BE2C (cell line): ENCODE data around the gene NT5DC1.

Experiments
- DNase-seq: peaks from one replicate; pipeline ENCODE4 v3.0.0-alpha.2; 2020
- H3K27me3 ChIP-seq: fragments of 250-450 bp; sonication (Bioruptor Pico); 2 replicates; pipeline ENCODE4 v1.5.1; 2020; ENCODE audit warnings: mild to moderate bottlenecking
- H3K36me3 ChIP-seq: fragments of 250-450 bp; sonication (Bioruptor Pico); 2 replicates; pipeline ENCODE4 v1.5.1; 2020; ENCODE audit warnings: mild to moderate bottlenecking
- H3K4me1 ChIP-seq: fragments of 250-450 bp; sonication (Bioruptor Pico); 2 replicates; pipeline ENCODE4 v1.5.1; 2020
- H3K4me3 ChIP-seq: 2 replicates; pipeline ENCODE4 v1.5.1; 2011; ENCODE audit warnings: low read depth, low read length
- H3K9me3 ChIP-seq: fragments of 250-450 bp; sonication (Bioruptor Pico); 2 replicates; pipeline ENCODE4 v1.5.1; 2020
- CTCF ChIP-seq: IDR thresholded peaks from 2 replicates; pipeline ENCODE4 v1.5.1; 2012; ENCODE audit warnings: mild to moderate bottlenecking, low read depth, low read length

The NT5DC1 gene

DNA sequence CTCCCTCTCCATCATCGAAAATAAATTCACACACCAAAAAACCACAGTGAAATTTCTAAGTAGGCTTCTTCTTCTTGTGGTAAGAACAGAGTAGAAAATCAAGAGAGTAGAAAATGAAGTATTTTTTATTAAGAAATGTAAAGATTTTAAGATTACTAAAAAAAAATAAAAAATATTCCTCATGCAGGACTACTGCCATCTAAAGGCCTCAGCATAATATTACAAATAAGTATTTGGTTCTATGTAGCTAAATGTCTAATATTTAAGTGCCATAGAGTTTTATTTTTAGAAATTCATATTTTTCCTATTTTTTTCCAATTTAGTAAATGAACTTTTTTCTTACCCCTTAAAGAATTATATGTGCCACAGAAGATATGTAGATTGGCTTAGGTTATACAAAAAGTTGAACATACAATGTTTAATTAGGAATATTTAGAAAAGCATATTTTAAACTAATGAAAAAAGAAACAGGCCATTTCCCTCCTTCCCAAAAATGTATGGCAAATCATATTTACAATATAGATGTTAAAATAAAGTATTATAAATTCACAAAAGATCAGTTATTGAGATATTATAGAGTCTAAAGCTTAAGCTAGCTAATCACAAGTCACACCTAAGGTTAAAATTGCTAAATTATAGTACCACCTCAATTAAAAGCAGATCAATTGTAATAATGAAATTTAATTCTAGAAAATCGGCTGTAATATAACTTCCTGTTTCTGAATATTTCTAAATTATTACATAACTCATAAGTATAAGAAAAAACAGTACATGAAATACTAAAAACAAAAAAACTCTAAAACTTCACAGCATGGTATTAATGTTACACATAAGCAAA lies 3.5 kb upstream of the NT5DC1 start:
- Histone ChIP-seq H3K9me3 (no peaks in the 10 kb centered on the region), H3K4me3 (no peak overlapping the region), H3K4me1 (no peaks in the 10 kb centered on the region), H3K27me3 (no peaks in the 10 kb centered on the region), H3K36me3 (no peaks in the 10 kb centered on the region)
- peak; percentile 33 for TF ChIP-seq CTCF
- no peak for DNase-seq

GRCh38 chr6:116099036-116099435 lies 1.6 kb upstream of the NT5DC1 start:
- Histone ChIP-seq H3K27me3 (no peaks in the 10 kb centered on the region), H3K4me1 (no peaks in the 10 kb centered on the region), H3K4me3 (no peak overlapping the region)

GRCh38 chr6:116101302-116101718 lies 657 bp downstream of the NT5DC1 start:
- Histone ChIP-seq H3K4me3 (peak overlapping the region; percentile 84), H3K27me3 (no peaks in the 10 kb centered on the region), H3K4me1 (no peaks in the 10 kb centered on the region), H3K36me3 (no peaks in the 10 kb centered on the region), H3K9me3 (no peaks in the 10 kb centered on the region)
- no peak for TF ChIP-seq CTCF
- no peak for DNase-seq

More at GRCh38 chr6:116099036-116099435, 1.6 kb upstream of the NT5DC1 start:
- no peak for TF ChIP-seq CTCF
- Histone ChIP-seq H3K9me3 (no peaks in the 10 kb centered on the region), H3K36me3 (no peaks in the 10 kb centered on the region)
- no peak for DNase-seq

DNA sequence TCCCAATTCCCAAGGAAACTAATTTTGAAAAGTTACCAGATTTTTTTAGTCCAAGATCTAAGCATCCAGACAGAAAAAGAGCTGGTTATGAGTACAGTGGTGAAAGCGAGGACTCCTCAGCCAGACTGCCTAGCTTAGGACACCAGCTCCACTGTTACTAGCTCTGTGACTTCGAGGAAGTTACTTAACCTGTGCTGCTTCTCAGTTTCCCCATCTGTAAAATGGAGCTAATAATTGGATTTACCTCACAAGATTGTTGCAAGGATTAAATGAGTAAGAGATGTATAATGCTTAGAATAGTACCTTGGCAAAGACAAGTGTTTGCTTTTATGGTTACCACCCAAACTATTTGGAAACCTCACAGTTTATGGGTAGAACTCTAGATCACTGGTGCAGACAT lies 1.1 kb downstream of the NT5DC1 start:
- H3K9me3 ChIP-seq: no peaks in the 10 kb centered on the region
- H3K27me3 ChIP-seq: no peaks in the 10 kb centered on the region
- DNase-seq: no peak
- H3K4me3 ChIP-seq: peak overlapping the region; percentile 84
- no peak for TF ChIP-seq CTCF
- no peaks in the 10 kb centered on the region for H3K36me3 ChIP-seq
- H3K4me1 ChIP-seq: no peaks in the 10 kb centered on the region

- Histone ChIP-seq H3K36me3 (no peaks in the 10 kb centered on the region), H3K4me3 (no peak overlapping the region), H3K27me3 (no peaks in the 10 kb centered on the region), H3K9me3 (no peaks in the 10 kb centered on the region), H3K4me1 (no peaks in the 10 kb centered on the region)
- no peak for DNase-seq
- TF ChIP-seq CTCF: no peak
Observed at GRCh38 chr6:116102873-116103272, 2.2 kb downstream of the NT5DC1 start.

- no peak for TF ChIP-seq CTCF
- no peaks in the 10 kb centered on the region for H3K9me3 ChIP-seq
Observed at GRCh38 chr6:116104636-116105035, 4.0 kb downstream of the NT5DC1 start.

More at GRCh38 chr6:116104636-116105035, 4.0 kb downstream of the NT5DC1 start:
- H3K4me1 ChIP-seq: peaks cover 5% of the 10 kb centered on the region; the same call in 1 of the 2 replicates
- H3K36me3 ChIP-seq: no peaks in the 10 kb centered on the region
- no peak overlapping the region for H3K4me3 ChIP-seq
- DNase-seq: no peak
- no peaks in the 10 kb centered on the region for H3K27me3 ChIP-seq
